Ovary (tissue), 9 donors: ENCODE results near the gene KCNQ5. TPM values are rescaled to one million over a fixed set of nuclear protein-coding genes. Genes with fewer than 3 reads are reported as not detected.

ENCODE experiments used
- DNase-seq, 5 donors: peaks; one replicate each; pipeline ENCODE4 v3.0.0-alpha.2; 2019 to 2020
- H3K27ac ChIP-seq, 2 donors: fragments of 200-600 bp; one replicate each; pipeline versions ENCODE4 v1.5.1 to v1.8.0; 2019 to 2022
- H3K27me3 ChIP-seq: fragments of 200-600 bp; one replicate; pipeline ENCODE4 v1.8.0; 2022
- H3K36me3 ChIP-seq: fragments of 200-600 bp; sonication (generic); one replicate; pipeline ENCODE4 v1.5.1; 2019
- H3K4me1 ChIP-seq: one replicate; pipeline ENCODE4 v1.8.1; 2013; ENCODE audit warnings: mild to moderate bottlenecking, moderate library complexity; ENCODE audit not compliant: insufficient read depth
- H3K4me3 ChIP-seq: fragments of 200-600 bp; sonication (generic); one replicate; pipeline ENCODE4 v1.5.1; 2017
- H3K9me3 ChIP-seq, 2 donors: fragments of 200-600 bp in 1 of 2; sonication (generic) in 1 of 2; one replicate each; pipeline versions ENCODE4 v1.5.1 to v1.8.1; 2013 to 2019; ENCODE audit warnings: mild to moderate bottlenecking in 1 of 2, moderate library complexity in 1 of 2
- EP300 ChIP-seq: sonication (generic); formaldehyde crosslinking; IDR thresholded peaks from one replicate; pipeline ENCODE4 v1.6.1; 2017; ENCODE audit warnings: antibody characterized with exemption
- POLR2A ChIP-seq: fragments of 450-650 bp; IDR thresholded peaks from one replicate; pipeline ENCODE4 v1.6.1; 2017; ENCODE audit warnings: antibody characterized with exemption, mild to moderate bottlenecking, moderate library complexity
- WGBS, 3 donors: extraction: QIAGEN DNeasy Blood & Tissue Kit in 1 of 3; methylation state at CpG; one replicate each; pipeline versions ENCODE4 v1.1.5 to v1.1.7; 2013 to 2017; 5-methylcytosine and 5-hydroxymethylcytosine counted together
- intact Hi-C, 4 donors: fragments of 100-400 bp; cut with DNase I; formaldehyde crosslinking; loops; one replicate each; pipeline versions ENCODE4 v1.11.0 to v1.15.1; 2022 to 2023
- polyA plus RNA-seq, 2 donors: library from polyadenylated mRNA; stranded (reverse); fragments of 200-250 nt in 1 of 2; fragments of 350-450 nt in 1 of 2; fragmentation: Illumina TruSeq in 1 of 2; extraction: RNeasy Lipid Tissue Mini Kit (QIAGEN cat#74804) in 1 of 2; gene quantifications; one replicate each; pipeline ENCODE4 v1.2.3, GENCODE V29; 2013 to 2014
- total RNA-seq, 7 donors: library from RNA; depleted of rRNA in 2 of 7; stranded (reverse); fragments of >200 nt in 2 of 7; fragmentation: NEBNext Ultra II Directional in 3 of 7; extraction: Animal tissue kit (Norgen Biotek cat#: 25700) in 3 of 7; gene quantifications; one replicate each; pipeline versions ENCODE4 v1.1.0 to v1.2.4, GENCODE V29; 2016 to 2023
- TF ChIP-seq, protein P1 (sequence below), 3 donors: fragments of 450-650 bp in 2 of 3; fragments of 200-600 bp in 1 of 3; IDR thresholded peaks; one replicate each; pipeline versions ENCODE4 v1.5.1 to v1.8.0; 2016 to 2022; ENCODE audit warnings: antibody characterized with exemption in 3 of 3, mild to moderate bottlenecking in 1 of 3
- donor health status: DM: no; HTN: no; CAD: no; lungs with moderate emphysema.
- donor health status: DM: no; HTN: no; CAD: no.
- donor health status: Bipolar disorder and iron deficiency.
- donor health status: DM: yes; HTN: yes; CAD: no.
- donor health status: DM: no; HTN: no; CAD: no.
- donor health status: DM: yes; HTN: yes; CAD: no.

KCNQ5 gene
- total and polyA plus RNA-seq, 9 donors, result 0.02 to 0.80 (median 0.15) TPM; not detected in 2

DNA sequence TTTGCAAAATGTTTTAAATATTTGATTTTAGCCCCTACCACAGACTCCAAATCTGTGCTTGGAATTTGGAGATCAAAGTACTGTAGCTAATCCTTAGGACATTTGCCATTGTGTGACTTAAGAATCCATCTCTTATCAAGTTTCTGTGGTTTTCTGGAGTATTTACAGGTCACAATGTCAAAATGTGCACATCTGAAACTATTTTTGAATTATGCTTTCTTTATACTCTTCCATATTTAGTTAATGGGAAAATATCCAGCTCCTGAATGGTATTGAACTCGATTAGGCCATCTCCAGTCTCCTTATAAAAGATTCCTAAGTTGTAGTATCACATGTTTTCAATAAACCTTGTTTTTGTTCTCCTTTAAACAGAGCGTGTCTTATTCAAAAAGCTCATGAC, 441.0 kb downstream of the KCNQ5 start:
- H3K27ac ChIP-seq, result no peak overlapping the region
- intact Hi-C loops, result no loop called here
- DNase-seq, result no peak
- TF ChIP-seq EP300, result no peak
- H3K9me3 ChIP-seq, result no peaks in the 10 kb centered on the region
- H3K4me3 ChIP-seq, result no peak overlapping the region
- H3K4me1 ChIP-seq, result no peaks in the 10 kb centered on the region
- WGBS, 3 donors, result 2 to 9% (median 4%) methylated on average over 2 of the region's 2 CpGs
- no peaks in the 10 kb centered on the region for H3K36me3 ChIP-seq
- no peaks in the 10 kb centered on the region for H3K27me3 ChIP-seq

GRCh38 chr6:73064266-73064665, 442.4 kb downstream of the KCNQ5 start:
- H3K4me3 ChIP-seq, result no peak overlapping the region
- no peak overlapping the region for H3K27ac ChIP-seq
- intact Hi-C loops, result no loop called here
- 61 to 78% (median 64%) methylated on average over 1 of the region's 1 CpG for WGBS, 3 donors
- no peaks in the 10 kb centered on the region for H3K9me3 ChIP-seq
- TF ChIP-seq POLR2A, result no peak
- no peak for TF ChIP-seq EP300
- TF ChIP-seq, protein P1, sequence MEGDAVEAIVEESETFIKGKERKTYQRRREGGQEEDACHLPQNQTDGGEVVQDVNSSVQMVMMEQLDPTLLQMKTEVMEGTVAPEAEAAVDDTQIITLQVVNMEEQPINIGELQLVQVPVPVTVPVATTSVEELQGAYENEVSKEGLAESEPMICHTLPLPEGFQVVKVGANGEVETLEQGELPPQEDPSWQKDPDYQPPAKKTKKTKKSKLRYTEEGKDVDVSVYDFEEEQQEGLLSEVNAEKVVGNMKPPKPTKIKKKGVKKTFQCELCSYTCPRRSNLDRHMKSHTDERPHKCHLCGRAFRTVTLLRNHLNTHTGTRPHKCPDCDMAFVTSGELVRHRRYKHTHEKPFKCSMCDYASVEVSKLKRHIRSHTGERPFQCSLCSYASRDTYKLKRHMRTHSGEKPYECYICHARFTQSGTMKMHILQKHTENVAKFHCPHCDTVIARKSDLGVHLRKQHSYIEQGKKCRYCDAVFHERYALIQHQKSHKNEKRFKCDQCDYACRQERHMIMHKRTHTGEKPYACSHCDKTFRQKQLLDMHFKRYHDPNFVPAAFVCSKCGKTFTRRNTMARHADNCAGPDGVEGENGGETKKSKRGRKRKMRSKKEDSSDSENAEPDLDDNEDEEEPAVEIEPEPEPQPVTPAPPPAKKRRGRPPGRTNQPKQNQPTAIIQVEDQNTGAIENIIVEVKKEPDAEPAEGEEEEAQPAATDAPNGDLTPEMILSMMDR (IDR thresholded peaks at IDR 0.05), result no peak
- no peaks in the 10 kb centered on the region for H3K27me3 ChIP-seq
- no peaks in the 10 kb centered on the region for H3K4me1 ChIP-seq
- DNase-seq, result no peak
- no peaks in the 10 kb centered on the region for H3K36me3 ChIP-seq

DNA sequence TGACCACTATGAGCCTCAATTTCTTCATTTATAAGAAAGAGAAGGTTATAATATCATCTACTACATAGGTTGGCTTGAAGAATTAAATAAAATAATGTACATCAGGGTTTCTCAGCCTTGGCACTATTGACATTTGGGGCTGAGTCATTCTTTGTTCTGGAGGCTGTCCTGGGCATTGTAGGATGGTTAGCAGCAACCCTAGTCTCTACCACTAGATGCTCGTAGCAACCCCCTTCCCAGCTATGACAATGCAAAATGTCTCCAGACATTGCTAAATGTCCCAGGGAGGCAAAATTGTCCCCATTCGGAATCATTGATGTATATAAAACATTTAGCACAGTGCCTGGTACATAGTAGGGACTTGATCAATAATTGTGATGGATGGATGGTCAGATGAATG, 451.4 kb downstream of the KCNQ5 start:
- Histone ChIP-seq H3K27me3 (no peaks in the 10 kb centered on the region), H3K4me1 (no peaks in the 10 kb centered on the region), H3K4me3 (no peak overlapping the region), H3K27ac (no peak overlapping the region), H3K36me3 (no peaks in the 10 kb centered on the region), H3K9me3 (no peaks in the 10 kb centered on the region)
- no peak for TF ChIP-seq POLR2A
- TF ChIP-seq, protein P1 (IDR thresholded peaks at IDR 0.05), result no peak
- TF ChIP-seq EP300, result no peak
- intact Hi-C loops, result no loop called here
- DNase-seq, result no peak
- 76 to 92% (median 84%) methylated on average over 2 of the region's 2 CpGs for WGBS, 3 donors

DNA sequence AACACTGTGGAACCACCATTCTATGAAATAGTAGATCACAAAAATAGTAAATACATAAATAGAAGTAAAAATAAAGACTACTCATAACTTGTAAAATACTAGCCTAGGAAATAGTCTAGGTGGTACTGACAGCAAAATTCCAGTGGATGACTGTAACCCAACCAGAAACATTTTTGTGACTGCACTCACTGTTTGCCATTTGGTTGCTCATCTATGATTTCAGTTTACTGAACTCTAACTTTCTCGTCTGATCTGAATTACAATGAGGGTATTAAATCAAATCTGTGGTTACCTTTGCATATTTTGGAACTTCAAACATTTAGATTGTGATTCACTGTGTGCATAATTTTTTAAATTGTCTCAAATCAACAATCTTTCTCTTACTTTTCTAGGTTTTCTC, 452.3 kb downstream of the KCNQ5 start:
- Histone ChIP-seq H3K9me3 (no peaks in the 10 kb centered on the region), H3K27me3 (no peaks in the 10 kb centered on the region), H3K36me3 (no peaks in the 10 kb centered on the region), H3K4me1 (no peaks in the 10 kb centered on the region), H3K4me3 (no peak overlapping the region), H3K27ac (no peak overlapping the region)
- DNase-seq, result no peak
- intact Hi-C loops, result no loop called here
- 37 to 55% (median 39%) methylated on average over 1 of the region's 1 CpG for WGBS, 3 donors
- TF ChIP-seq EP300 (no peak), POLR2A (no peak)
- TF ChIP-seq, protein P1 (IDR thresholded peaks at IDR 0.05), result no peak

- H3K4me1 ChIP-seq, result no peaks in the 10 kb centered on the region
- intact Hi-C loops, result no loop called here
- no peak overlapping the region for H3K27ac ChIP-seq
- no peak for TF ChIP-seq EP300
- TF ChIP-seq, protein P1 (IDR thresholded peaks at IDR 0.05), result no peak
- TF ChIP-seq POLR2A, result no peak
- DNase-seq, result no peak
- no peak overlapping the region for H3K4me3 ChIP-seq
- H3K27me3 ChIP-seq, result no peaks in the 10 kb centered on the region
- H3K9me3 ChIP-seq, result no peaks in the 10 kb centered on the region
- H3K36me3 ChIP-seq, result no peaks in the 10 kb centered on the region
Measured at GRCh38 chr6:73076211-73076954, 454.5 kb downstream of the KCNQ5 start.
